K562 (cell line): ENCODE data around the gene KAZN. TPM values are rescaled to one million over a fixed set of nuclear protein-coding genes. Genes with fewer than 3 reads are reported as not detected.

Experiments used
- ADNP ChIP-seq: fragments of 200-800 bp; sonication (Bioruptor generic); IDR thresholded peaks from 2 replicates; pipeline ENCODE4 v1.6.1; 2016; ENCODE audit warnings: missing genetic modification characterization, missing compliant biosample characterization
- BACH1 ChIP-seq: fragments of 200-800 bp; sonication (Bioruptor generic); IDR thresholded peaks from 2 replicates; pipeline ENCODE4 v1.6.1; 2016; ENCODE audit warnings: missing genetic modification characterization, missing compliant biosample characterization
- CBX2 ChIP-seq: fragments of 200-600 bp; sonication (generic); IDR thresholded peaks from one replicate; pipeline ENCODE4 v1.6.1; 2012; ENCODE audit warnings: mild to moderate bottlenecking, low read length, inconsistent platforms; ENCODE audit not compliant: insufficient read depth, poor library complexity, severe bottlenecking
- CBX3 ChIP-seq, 2 experiments: IDR thresholded peaks; 1 replicate in 1 of 2; 2 replicates in 1 of 2; pipeline ENCODE4 v1.6.1; 2012; ENCODE audit warnings: inconsistent platforms in 2 of 2, low read length in 2 of 2, borderline replicate concordance in 1 of 2, control low read depth in 1 of 2
- CXXC5 ChIP-seq: fragments of 250-450 bp; sonication (Bioruptor Pico); IDR thresholded peaks from 2 replicates; pipeline ENCODE4 v1.8.0; 2022; ENCODE audit warnings: inconsistent platforms, mild to moderate bottlenecking, moderate library complexity
- EP300 ChIP-seq: IDR thresholded peaks from 2 replicates; pipeline ENCODE4 v1.6.1; 2012; ENCODE audit warnings: low read length, improper control_type of control experiment
- ETV5 ChIP-seq: sonication (generic); formaldehyde crosslinking; IDR thresholded peaks from 2 replicates; pipeline ENCODE4 v1.4.0; 2020; ENCODE audit warnings: low read depth, mild to moderate bottlenecking, missing genetic modification reagents
- GATA2 ChIP-seq: sonication (generic); formaldehyde crosslinking; IDR thresholded peaks from 2 replicates; pipeline ENCODE4 v1.4.0; 2020; ENCODE audit warnings: mild to moderate bottlenecking, missing genetic modification reagents
- JUN ChIP-seq, 2 experiments: sonication (generic) in 1 of 2; formaldehyde crosslinking in 1 of 2; IDR thresholded peaks; 2 replicates each; pipeline versions ENCODE4 v1.6.1 to v1.8.0; 2012 to 2022; ENCODE audit warnings: borderline replicate concordance in 2 of 2, mild to moderate bottlenecking in 2 of 2, improper control_type of control experiment in 1 of 2, low read depth in 1 of 2, low read length in 1 of 2, missing genetic modification reagents in 1 of 2
- KHSRP ChIP-seq: fragments of 450-650 bp; IDR thresholded peaks from 2 replicates; pipeline ENCODE4 v1.6.1; 2017
- MEF2A ChIP-seq: IDR thresholded peaks from 2 replicates; pipeline ENCODE4 v1.6.1; 2011; ENCODE audit warnings: low read depth, mild to moderate bottlenecking, low read length, moderate library complexity; ENCODE audit not compliant: control insufficient read depth
- NR1H2 ChIP-seq: sonication (generic); formaldehyde crosslinking; IDR thresholded peaks from 2 replicates; pipeline ENCODE4 v1.4.0; 2020; ENCODE audit warnings: mild to moderate bottlenecking, missing genetic modification reagents
- RBM15 ChIP-seq: fragments of 200-400 bp; formaldehyde crosslinking; IDR thresholded peaks from 2 replicates; pipeline ENCODE4 v1.6.1; 2018; ENCODE audit warnings: mild to moderate bottlenecking, low read length, moderate library complexity; ENCODE audit not compliant: insufficient read depth
- RBM34 ChIP-seq: fragments of 200-400 bp; formaldehyde crosslinking; IDR thresholded peaks from 2 replicates; pipeline ENCODE4 v1.6.1; 2018; ENCODE audit warnings: low read length, borderline replicate concordance; ENCODE audit not compliant: insufficient read depth
- RFX5 ChIP-seq: IDR thresholded peaks from 2 replicates; pipeline ENCODE4 v1.6.1; 2011; ENCODE audit warnings: low read depth, mild to moderate bottlenecking, improper control_type of control experiment, low read length
- TAF15 ChIP-seq: fragments of 200-400 bp; formaldehyde crosslinking; IDR thresholded peaks from 2 replicates; pipeline ENCODE4 v1.6.1; 2017; ENCODE audit warnings: mild to moderate bottlenecking, low read depth, low read length, moderate library complexity
- ZNF174 ChIP-seq: fragments of 250-450 bp; sonication (Bioruptor Pico); IDR thresholded peaks from 2 replicates; pipeline ENCODE4 v1.4.0; 2020; ENCODE audit warnings: mild to moderate bottlenecking
- ZNF175 ChIP-seq: fragments of 200-800 bp; sonication (Bioruptor generic); IDR thresholded peaks from 2 replicates; pipeline ENCODE4 v1.6.1; 2016; ENCODE audit warnings: low read depth, mild to moderate bottlenecking, missing genetic modification characterization, missing compliant biosample characterization
- ZNF263 ChIP-seq: sonication (generic); formaldehyde crosslinking; IDR thresholded peaks from 2 replicates; pipeline ENCODE4 v1.8.0; 2022; ENCODE audit warnings: mild to moderate bottlenecking, missing genetic modification reagents, borderline replicate concordance
- ZNF551 ChIP-seq: fragments of 250-450 bp; sonication (Bioruptor Pico); IDR thresholded peaks from 2 replicates; pipeline ENCODE4 v1.5.0; 2021; ENCODE audit warnings: mild to moderate bottlenecking, moderate library complexity
- ZNF75A ChIP-seq: fragments of 450-650 bp; formaldehyde crosslinking; IDR thresholded peaks from 2 replicates; pipeline ENCODE4 v1.4.0; 2020; ENCODE audit warnings: mild to moderate bottlenecking
- polyA plus RNA-seq, 8 experiments: library from polyadenylated mRNA; depleted of rRNA in 4 of 8; stranded (reverse) in 5 of 8; unstranded in 3 of 8; fragments of >200 nt; fragmentation: Nextera tagmentation in 2 of 8; fragmentation: Illumina TruSeq in 1 of 8; extraction: Ambion mirVana in 2 of 8; extraction: Trizol in 1 of 8; gene quantifications; 2 replicates each; pipeline versions ENCODE4 v1.2.1 to v1.2.3, GENCODE V29; 2011 to 2014; ENCODE audit warnings: inconsistent platforms in 1 of 8, missing spikeins in 1 of 8
- total RNA-seq, 7 experiments: library from RNA; depleted of rRNA in 6 of 7; stranded (reverse); fragments of >200 nt in 6 of 7; fragmentation: Illumina TruSeq in 2 of 7; extraction: Trizol in 2 of 7; gene quantifications; 2 replicates each; pipeline versions ENCODE4 v1.2.1 to v1.2.3, GENCODE V29; 2011 to 2021; ENCODE audit warnings: low replicate concordance in 1 of 7
- TF ChIP-seq, protein P1 (sequence below): fragments of 250-450 bp; sonication (Bioruptor Pico); IDR thresholded peaks from 2 replicates; pipeline ENCODE4 v1.5.1; 2021; ENCODE audit warnings: mild to moderate bottlenecking
- TF ChIP-seq, protein P2 (sequence below): fragments of 450-650 bp; IDR thresholded peaks from 2 replicates; pipeline ENCODE4 v1.7.1; 2018; ENCODE audit warnings: mild to moderate bottlenecking, low read depth; ENCODE audit not compliant: partially characterized antibody

Gene KAZN
- total and polyA plus RNA-seq, 9 of the 15 experiments (the other 6 are each of a cell fraction or from before 2014, with no cell fraction given): 2.1 to 21.6 (median 5.4) TPM

DNA sequence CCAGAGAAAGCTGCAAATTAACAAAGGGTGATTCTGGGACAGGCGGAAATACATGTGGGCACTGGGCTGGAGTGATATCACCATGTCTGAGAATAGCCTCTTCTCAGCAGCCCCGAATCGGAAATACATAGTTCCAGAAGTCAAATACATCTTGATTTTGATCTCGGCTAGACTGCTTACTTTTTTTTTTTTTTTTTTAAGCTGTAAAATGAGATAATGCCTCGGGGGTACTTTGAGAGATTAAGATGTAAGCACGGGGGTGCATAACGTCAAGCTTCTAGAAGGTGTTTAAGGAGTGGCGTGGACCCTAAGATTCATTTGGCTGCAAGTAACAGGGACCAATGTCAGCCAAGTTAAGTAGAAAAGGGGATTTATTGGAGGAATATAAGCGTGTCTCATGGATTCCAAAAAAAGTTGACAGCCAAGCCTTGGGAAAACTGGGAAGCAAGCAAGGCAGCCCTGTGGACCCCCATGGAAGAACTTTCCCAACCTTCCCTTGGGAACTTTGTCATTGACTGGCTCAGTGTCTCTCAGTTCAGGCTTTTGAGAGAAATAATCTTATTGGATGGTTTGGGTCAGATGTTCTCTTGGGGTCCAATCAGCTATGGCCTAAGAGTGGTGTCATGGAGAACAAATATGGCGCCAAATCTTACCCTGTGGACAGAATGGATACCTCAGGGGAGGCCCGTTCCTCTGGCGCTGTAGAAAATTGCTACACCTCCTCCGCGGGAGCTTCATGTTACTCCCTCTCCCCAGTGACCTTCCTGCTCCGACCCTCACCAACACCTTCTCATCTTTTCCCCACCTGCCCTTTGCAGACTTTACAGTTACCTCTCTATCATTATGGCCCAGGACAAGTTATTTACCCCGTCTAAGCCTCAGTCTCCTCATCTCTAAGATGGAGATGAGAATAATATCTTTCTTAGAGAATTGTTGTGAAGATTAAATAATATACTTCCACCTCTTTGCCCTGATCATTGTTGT lies 186.6 kb downstream of the KAZN start (continued):
- TF ChIP-seq RFX5 (no peak), RBM34 (no peak), BACH1 (tag) (no peak), RBM15 (no peak), CBX3 (IDR thresholded peaks at IDR 0.05; ENCODE audit: borderline replicate concordance in 1 of 2, low read length in 2 of 2) (peak in 1 of 2 experiments; percentile 59; a peak in 1 of 3 replicates), CXXC5 (CRISPR knock-in tag) (peak; percentile 31; the same call in 1 of the 2 replicates), NR1H2 (CRISPR knock-in tag) (no peak), TAF15 (no peak), GATA2 (CRISPR knock-in tag) (0 out of 2 replicates have a peak, but pooled peaks have one; percentile 16), ZNF551 (no peak), ZNF75A (CRISPR knock-in tag) (no peak), ZNF175 (CRISPR knock-in tag) (peak; percentile 65; the same call in 1 of the 2 replicates), MEF2A (peak; percentile 62), ADNP (tag) (no peak), EP300 (peak; percentile 91), ZNF174 (CRISPR knock-in tag) (no peak), JUN (IDR thresholded peaks at IDR 0.05; ENCODE audit: borderline replicate concordance, low read depth, low read length) (peak; percentile 22; the same call in 1 of the 2 replicates), JUN (CRISPR knock-in tag; IDR thresholded peaks at IDR 0.05; ENCODE audit: borderline replicate concordance) (no peak), KHSRP (0 out of 2 replicates have a peak, but pooled peaks have one; percentile 17), CBX2 (no peak), ZNF263 (no peak), ETV5 (CRISPR knock-in tag) (peak; percentile 62)
- TF ChIP-seq, protein P1, sequence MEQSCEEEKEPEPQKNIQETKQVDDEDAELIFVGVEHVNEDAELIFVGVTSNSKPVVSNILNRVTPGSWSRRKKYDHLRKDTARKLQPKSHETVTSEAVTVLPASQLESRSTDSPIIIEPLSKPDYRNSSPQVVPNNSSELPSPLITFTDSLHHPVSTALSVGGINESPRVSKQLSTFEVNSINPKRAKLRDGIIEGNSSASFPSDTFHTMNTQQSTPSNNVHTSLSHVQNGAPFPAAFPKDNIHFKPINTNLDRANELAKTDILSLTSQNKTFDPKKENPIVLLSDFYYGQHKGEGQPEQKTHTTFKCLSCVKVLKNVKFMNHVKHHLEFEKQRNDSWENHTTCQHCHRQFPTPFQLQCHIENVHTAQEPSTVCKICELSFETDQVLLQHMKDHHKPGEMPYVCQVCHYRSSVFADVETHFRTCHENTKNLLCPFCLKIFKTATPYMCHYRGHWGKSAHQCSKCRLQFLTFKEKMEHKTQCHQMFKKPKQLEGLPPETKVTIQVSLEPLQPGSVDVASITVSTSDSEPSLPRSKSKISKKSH (CRISPR knock-in tag): no peak
- TF ChIP-seq, protein P2, sequence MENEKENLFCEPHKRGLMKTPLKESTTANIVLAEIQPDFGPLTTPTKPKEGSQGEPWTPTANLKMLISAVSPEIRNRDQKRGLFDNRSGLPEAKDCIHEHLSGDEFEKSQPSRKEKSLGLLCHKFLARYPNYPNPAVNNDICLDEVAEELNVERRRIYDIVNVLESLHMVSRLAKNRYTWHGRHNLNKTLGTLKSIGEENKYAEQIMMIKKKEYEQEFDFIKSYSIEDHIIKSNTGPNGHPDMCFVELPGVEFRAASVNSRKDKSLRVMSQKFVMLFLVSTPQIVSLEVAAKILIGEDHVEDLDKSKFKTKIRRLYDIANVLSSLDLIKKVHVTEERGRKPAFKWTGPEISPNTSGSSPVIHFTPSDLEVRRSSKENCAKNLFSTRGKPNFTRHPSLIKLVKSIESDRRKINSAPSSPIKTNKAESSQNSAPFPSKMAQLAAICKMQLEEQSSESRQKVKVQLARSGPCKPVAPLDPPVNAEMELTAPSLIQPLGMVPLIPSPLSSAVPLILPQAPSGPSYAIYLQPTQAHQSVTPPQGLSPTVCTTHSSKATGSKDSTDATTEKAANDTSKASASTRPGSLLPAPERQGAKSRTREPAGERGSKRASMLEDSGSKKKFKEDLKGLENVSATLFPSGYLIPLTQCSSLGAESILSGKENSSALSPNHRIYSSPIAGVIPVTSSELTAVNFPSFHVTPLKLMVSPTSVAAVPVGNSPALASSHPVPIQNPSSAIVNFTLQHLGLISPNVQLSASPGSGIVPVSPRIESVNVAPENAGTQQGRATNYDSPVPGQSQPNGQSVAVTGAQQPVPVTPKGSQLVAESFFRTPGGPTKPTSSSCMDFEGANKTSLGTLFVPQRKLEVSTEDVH: no peak
